ENCODE measurements around the gene LRIT1. TPM values are rescaled to one million over a fixed set of nuclear protein-coding genes. Genes with fewer than 3 reads are reported as not detected.

LRIT1 gene
- total RNA-seq, 1 experiment from 2014 or later = not detected

GRCh38 chr10:84193846-84194423 lies 47.4 kb downstream of the LRIT1 start:
- no peak for DNase-seq (ENCODE audit: low spot score)

- no peak for DNase-seq (ENCODE audit: low spot score)
Observed at GRCh38 chr10:84193327-84193726, 48.0 kb downstream of the LRIT1 start.

- no peak for DNase-seq (ENCODE audit: low spot score)
Observed at GRCh38 chr10:84191106-84191505, 50.2 kb downstream of the LRIT1 start.

GRCh38 chr10:84190621-84191020 lies 50.7 kb downstream of the LRIT1 start:
- no peak for DNase-seq (ENCODE audit: low spot score)

GRCh38 chr10:84188815-84189214 lies 52.5 kb downstream of the LRIT1 start:
- no peak for DNase-seq (ENCODE audit: low spot score)

- DNase-seq (ENCODE audit: low spot score) = no peak
Observed at GRCh38 chr10:84185526-84186175, 55.7 kb downstream of the LRIT1 start.

GRCh38 chr10:84184517-84184916 lies 56.8 kb downstream of the LRIT1 start:
- peak; percentile 25 for DNase-seq (ENCODE audit: low spot score)

- no peak for DNase-seq (ENCODE audit: low spot score)
Observed at GRCh38 chr10:84181631-84182030, 59.7 kb downstream of the LRIT1 start.

Other genes with a start within 250 kb of the LRIT1 start
- gene GHITM, start 102.0 kb downstream of the LRIT1 start, total RNA-seq (2014; rRNA removed; shearing (Covaris generic)) = 195 and 196 TPM in 2 replicates
- not detected in 2 replicates for gene GPR15LG, start 67.7 kb downstream of the LRIT1 start, total RNA-seq (2014; rRNA removed; shearing (Covaris generic))
- gene CDHR1, start 47.0 kb downstream of the LRIT1 start, total RNA-seq (2014; rRNA removed; shearing (Covaris generic)) = not detected in 2 replicates
- not detected in 2 replicates for gene LRIT2, start 16.0 kb downstream of the LRIT1 start, total RNA-seq (2014; rRNA removed; shearing (Covaris generic))
- gene RGR, start 3.5 kb upstream of the LRIT1 start, total RNA-seq (2014; rRNA removed; shearing (Covaris generic)) = not detected in 2 replicates
- 2.7 and 7.4 TPM in 2 replicates for gene CCSER2, start 87.0 kb upstream of the LRIT1 start, total RNA-seq (2014; rRNA removed; shearing (Covaris generic))